H1 (cell line): ENCODE measurements around the gene FASTK. TPM values are rescaled to one million over a fixed set of nuclear protein-coding genes. Genes with fewer than 3 reads are reported as not detected.

Source experiments
- MAFK ChIP-seq: IDR thresholded peaks from 2 replicates; pipeline ENCODE4 v1.6.1; 2012; ENCODE audit warnings: low read depth, mild to moderate bottlenecking, improper control_type of control experiment, low read length
- SIRT6 ChIP-seq: IDR thresholded peaks from one replicate; pipeline ENCODE4 v1.7.1; 2012; ENCODE audit warnings: low read length, inconsistent platforms
- SIX5 ChIP-seq: IDR thresholded peaks from 2 replicates; pipeline ENCODE4 v1.6.1; 2011; ENCODE audit warnings: mild to moderate bottlenecking, low read depth, low read length
- polyA plus RNA-seq, 7 experiments: library from polyadenylated mRNA; depleted of rRNA in 3 of 7; stranded (reverse) in 5 of 7; unstranded in 2 of 7; fragments of >200 nt in 5 of 7; fragments of 200-250 nt in 2 of 7; gene quantifications; 1 replicate in 5 of 7; 2 replicates in 1 of 7; 4 replicates in 1 of 7; pipeline versions ENCODE4 v1.2.1 to v1.2.3, GENCODE V29; 2011 to 2013; ENCODE audit warnings: missing spikeins in 2 of 7, mixed read lengths in 2 of 7
- total RNA-seq: library from RNA; stranded (reverse); fragmentation: NEBNext Ultra II Directional; extraction: Animal tissue kit (Norgen Biotek cat#: 25700); gene quantifications from 2 replicates; pipeline ENCODE4 v1.2.1, GENCODE V29; 2021

Gene FASTK
- total and polyA plus RNA-seq, 2 of the 8 experiments (the other 6 are each of a cell fraction or from before 2014, with no cell fraction given): 39.4 to 84.0 TPM

GRCh38 chr7:151122276-151122675 lies 41.7 kb upstream of the FASTK start (continued):
- no peak for TF ChIP-seq SIX5
- no peak for TF ChIP-seq MAFK
- TF ChIP-seq SIRT6: no peak
